HK-2 (cell line): ENCODE data around the gene SEMA5A.
A peak's percentile ranks its signal among the peaks of the same experiment; 100 is the strongest.

Experiments
- DNase-seq: peaks from one replicate; pipeline ENCODE4 v3.0.0-alpha.2; 2018; ENCODE audit not compliant: unreplicated experiment

The SEMA5A gene

DNA sequence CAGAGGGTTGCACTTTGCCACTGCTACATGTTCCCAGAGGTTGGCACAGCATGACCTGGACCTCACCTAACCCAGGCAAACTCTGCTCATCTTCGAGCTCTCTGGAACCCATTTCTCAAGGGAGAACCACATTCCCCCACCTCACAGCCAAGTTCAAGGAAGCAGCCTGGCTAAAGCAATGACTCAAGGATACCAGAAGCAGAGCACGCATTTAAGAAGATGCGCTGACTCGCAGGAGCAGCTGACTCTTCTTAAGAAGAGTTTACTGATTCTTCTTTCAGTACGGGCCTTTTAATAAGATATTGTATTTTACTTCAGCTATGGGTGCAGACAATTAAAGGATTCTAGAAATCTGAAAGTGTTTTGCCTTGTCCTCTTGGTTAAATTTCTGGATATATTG is 4.1 kb upstream of the SEMA5A start:
- no peak for DNase-seq

DNA sequence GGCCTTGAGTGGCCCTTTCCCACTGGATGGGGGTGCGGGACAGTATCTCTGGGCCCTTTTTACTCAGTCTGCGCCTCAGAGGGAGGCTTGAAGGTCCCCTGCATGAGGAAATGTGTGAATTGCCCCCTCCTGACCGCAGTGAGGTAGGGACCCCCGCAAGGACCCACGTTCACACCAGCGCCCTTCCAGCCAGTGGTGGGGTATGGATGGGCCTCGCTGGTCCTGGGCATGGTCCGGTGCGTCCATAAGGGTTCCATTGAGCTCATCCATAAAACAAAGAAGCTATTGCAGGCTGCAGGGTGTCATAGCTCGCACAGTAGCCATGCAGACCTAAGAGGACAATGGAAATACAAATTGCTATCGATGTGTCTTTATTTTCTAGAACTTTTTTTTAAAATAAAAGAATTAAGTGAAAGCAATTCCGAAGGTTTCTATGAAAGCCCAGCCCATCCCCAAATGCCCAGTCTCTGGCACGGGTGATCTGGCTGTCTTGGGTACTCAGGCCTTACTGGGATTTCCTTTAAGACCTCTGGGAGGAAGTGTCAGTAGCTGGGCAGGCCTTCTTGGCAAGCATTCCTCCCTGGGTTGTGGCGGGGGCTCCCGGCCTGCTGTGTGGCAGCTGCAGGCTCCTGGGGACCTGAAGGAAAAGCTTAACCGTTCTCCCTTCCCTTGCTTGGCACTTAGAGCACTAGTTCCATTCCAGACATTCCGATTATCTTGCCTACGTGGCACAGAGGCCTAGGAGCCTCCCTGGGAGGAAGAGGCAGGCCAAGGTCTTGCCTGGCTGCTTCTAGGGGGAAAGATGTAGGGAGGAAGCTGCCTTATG is 1.5 kb upstream of the SEMA5A start:
- peak; percentile 20 for DNase-seq

DNA sequence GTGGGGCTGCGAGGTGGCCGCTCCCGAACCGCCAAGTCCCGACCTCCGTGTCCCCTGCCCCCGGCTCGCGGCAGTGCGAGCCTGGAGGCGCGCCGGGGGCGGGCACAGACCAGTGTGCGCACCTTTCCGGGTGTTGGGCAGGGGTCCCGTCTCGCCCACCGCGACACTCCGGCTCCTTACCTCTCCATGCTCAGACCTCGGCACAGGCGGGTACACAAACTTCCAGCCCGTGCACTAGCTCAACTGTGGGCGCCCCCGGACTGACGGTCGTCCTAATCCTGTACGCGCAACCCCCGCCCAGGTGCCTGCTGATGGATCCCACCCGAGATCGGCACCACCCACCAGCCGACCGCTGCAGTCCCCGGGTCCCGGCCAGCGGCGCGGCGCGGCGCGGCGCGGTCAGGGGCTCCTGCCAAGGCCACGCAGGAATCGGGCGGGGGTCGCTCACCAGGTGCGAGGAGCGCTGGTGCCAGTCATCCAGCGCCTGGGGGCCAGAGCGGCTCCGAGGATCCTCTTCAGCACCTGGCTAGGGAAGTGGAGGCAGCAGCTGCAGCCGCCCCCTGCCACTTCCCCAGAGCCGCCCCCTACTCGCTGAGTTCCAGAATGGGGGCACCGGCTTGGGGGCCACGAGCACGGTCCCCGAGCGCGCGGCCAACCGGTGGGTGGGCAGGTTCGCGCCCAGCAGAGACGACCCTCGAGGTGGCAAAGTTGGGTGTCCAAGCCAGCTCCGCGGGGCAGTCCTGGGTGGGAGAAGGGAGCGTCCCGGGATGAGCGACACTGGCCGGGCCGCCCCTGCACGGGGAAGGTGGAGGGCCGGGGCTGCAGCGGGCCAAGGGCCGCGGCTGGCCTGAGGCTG is 511 bp downstream of the SEMA5A start:
- DNase-seq = no peak

DNA sequence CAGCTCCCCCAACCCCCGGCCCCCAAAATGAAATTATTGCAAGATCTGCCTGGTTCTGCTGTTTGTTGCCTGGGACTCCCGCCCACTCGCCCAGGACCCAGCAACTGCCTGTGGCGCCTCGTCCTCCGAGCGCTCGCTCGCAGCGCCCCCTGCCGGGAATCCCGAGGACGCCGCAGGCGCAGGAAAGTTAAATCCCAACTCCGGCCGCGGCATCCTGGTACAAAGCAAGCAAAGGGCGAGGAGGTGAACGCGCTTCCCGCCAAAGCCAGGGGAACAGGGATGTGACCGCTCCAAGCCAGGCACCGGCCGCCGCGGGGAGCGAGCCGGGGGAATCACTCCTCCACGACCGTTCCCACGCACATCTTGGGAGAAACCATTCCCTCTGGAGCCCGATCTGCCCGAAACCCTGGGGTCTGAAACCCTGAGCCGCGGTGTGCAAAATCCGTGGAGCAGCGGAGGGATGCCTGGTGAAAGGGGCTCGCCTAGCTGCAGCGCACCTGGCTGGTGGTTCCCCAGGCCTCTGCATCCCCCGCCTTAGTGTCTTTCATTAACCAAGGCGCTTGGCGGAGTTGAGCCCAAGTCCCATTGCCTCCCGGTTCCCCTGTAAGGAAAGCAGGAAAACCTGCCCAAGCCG is 1.3 kb downstream of the SEMA5A start:
- DNase-seq = peak; percentile 87

DNA sequence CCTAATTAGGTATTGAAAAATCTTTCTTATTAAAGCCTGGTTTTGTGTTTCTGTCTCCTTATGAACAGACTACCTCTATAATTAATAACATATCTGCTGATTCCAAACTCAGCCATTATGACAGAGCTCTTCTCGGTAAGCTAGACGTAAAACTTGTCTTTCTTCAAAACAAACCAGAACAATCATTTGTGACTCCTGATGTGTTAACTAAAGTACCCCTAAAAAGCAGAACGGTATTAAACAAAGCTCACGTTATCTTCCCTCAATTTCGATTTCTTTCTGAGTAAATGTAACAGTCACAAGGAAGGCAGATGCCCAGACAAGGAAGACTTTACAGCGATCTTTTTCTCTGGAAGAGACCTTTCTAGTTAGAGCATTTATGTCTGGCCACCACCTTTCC is 1.8 kb downstream of the SEMA5A start:
- DNase-seq = no peak

DNA sequence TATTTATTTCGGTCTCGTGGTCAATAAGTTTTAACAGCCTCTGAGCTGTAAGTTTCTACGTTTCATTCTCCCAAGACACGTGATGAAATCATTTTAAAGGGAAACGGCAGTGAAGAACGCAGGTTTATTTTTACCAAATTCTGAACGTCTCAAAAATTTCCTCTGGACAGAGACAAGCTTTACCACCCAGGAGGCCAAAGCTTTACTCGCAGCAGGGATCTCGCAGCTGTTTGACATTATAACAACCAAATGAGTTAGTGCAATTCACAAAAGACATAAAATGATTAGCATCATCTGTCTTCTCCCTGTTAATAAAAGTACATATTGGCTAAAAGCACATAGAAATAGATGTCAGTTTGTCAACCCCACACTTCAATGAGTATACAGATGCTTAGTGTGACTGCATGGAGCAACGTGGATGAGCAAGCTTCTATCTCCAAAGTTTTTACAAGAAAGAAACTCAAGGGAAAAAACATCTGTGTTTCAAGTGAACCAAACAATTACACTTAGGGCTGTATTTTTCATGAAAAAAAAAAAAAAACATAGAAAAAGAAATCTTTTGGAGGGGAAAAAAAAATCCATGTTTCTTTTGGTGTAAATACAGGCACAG is 2.5 kb downstream of the SEMA5A start:
- no peak for DNase-seq

DNA sequence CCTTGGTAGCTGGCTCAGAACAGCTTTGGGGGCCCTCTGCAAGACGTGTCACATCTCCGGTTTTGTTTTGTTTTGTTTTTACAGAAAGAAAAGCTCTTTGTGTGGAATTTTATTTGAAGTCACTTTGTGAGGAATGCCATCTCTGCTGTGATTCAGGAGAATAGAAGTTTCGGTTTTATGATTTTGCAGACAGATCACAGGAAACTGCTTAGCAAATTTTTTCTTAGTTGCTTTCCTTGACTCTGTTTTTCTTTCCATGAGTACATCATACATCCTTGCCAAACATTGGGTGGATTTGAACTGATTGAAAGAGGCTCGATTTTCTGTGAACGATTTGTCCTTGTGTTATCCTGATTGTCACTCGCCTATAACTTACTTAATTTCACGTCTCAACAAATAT is 5.1 kb downstream of the SEMA5A start:
- no peak for DNase-seq

DNA sequence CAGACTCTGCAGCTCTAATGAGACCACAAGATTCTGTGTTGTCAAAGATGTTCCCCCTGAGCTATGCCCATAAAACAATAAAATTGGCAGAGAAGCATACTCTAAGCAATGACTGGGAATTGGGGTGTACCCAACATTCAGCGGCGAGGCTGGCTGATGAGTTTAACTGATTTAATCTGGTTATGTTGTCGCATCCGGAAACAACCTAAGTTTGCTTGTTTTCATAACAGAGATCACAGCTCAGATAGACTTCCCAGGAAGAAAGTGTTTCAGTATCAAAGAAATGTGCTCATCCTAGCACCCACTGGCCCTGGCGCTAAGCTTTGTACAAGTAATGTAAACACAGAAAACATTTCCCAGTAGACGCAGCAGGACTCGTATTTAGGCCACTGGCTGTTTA is 7.4 kb downstream of the SEMA5A start:
- no peak for DNase-seq

DNA sequence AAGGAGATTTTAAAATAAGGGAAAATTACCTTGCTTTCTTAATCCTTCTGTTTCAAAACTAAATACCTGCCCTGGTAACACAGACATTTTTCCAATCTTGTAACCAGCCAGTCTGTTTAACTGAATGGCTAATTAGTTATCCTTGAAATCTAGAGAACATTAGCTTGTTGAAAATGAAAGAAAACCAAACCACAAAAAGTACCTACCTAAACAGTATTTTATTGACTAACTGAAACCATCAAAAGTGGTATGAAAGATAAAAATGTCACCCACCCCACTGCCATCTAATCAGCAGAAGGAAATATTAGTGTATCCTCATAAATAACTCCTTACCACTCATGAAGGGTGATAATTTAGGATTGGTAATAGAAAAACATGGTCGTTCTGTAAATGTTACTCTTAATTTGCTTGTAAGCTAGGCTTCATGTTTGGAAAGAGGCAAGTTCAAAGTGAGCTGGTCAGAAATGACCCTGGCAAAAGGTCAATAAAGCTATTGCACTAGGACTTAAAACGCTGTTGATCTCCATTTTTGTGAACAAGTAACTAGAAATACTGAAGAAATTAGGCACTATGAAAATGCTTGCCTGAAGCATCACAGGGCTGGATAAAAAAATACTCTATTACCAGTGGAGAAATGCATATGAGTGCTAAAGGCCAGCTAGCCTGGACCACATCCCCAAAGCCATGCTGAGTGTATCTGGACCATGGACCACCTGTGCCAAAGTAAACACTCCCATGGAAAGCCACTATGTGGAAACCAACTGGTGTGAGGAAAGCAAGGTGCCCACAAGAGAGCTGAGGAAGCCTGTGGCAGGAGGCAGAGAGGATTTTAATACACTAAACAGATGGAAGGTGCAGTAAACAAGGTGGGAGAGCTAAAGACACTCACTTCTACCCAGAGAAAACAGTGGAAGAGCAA is 8.4 kb downstream of the SEMA5A start:
- no peak for DNase-seq

DNA sequence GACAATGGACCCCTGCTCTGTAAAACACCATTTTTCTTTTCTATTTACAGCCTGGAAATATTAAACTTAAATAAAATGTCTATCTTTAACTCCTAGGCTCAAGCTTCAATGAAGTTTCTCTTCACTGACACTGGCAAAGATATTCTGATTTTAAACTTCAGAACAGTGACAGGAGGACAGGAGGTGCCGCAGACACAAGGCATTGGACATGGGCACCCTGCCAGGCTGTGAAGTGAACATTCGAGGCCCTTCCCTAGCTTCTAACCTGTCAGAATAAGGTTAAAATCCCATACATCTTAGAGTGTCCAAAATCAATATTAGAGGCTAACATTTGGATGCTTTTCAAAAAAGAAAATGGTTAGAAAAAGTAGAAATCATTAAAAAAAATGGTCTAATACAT is 9.2 kb downstream of the SEMA5A start:
- DNase-seq = no peak

DNA sequence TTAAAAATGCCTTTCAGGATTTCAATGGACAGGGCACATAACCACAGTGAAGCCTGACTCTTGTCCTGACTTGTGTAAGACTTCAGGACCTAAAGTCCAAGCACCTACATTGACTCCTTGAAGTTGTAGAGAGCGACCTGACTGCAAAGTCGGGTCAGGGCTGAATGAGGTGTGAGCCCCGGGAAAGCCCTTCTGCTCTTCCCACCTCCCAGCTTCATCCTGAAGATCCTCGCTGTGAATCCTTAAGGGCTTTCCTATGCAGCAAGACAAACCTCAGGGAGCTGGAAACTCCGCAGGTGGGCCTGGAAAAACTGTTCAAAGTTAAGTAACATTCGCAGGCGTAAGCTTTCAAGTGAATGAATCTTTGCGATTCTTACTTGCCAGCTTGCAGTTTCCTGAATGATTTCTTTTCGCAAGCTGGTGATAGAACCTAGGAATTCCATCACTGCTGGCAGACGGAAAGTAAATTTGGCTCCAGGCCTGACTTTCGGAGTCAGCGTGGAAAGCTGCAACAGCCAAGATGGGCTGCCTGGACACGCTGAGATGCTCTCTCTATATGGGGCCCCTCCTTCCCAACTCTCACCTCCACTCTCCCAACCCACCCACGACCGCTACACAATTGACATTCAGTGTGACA is 10.9 kb downstream of the SEMA5A start:
- no peak for DNase-seq

DNA sequence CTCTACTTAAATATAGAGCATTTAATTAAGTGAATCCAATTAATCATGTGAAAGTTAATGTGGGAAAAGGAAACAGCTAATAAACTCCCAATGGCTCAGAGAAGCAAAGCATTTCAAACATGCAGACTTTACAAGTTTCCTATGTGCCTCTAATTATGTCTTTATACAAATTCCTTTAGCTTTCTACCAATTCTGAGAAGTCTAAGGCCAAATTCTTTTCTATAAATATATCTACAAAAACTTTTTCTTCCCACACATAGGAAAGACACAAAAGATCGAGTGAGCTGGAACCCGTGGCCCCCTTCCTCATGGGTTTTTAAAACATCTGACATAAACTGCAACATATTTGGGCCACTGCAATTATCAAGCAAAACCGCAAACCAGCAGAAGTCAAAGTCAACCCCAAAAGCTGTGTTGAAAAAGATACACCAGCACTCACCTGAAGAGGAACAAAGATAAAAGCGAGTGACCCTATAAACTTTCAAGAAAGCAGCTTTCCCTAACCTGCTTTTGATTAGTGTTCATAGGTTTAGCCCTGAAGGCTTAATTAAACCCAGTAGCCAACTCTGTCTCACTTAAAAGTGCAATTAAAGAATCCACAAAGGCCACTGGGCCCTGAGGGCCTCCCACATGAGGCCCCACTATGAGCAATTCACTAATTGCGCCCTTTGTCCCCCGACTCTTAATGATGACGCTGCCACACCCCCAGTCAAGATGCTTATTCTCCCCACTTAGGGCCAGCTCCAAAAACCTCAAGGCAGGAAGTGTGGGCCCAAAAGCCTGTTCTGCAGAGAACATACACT is 12.1 kb downstream of the SEMA5A start:
- DNase-seq = no peak

DNA sequence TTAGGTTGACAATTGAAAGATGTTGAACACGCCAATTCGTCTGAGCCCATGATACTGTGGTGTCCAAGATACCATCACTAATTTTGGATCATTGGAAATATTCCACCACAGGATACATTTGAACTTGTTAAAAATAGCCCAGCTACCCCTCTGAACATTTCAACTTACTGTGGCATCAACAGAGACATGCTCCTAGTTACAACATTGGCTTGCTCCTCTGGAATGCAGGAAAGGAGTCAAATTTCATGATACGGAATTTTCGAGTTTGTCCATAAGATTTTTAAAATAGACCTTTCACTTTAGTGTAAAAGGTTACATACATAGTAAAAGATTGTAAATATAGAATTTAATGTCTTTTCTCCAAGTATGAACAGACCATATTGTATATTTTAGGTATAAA is 12.8 kb downstream of the SEMA5A start:
- DNase-seq = no peak

DNA sequence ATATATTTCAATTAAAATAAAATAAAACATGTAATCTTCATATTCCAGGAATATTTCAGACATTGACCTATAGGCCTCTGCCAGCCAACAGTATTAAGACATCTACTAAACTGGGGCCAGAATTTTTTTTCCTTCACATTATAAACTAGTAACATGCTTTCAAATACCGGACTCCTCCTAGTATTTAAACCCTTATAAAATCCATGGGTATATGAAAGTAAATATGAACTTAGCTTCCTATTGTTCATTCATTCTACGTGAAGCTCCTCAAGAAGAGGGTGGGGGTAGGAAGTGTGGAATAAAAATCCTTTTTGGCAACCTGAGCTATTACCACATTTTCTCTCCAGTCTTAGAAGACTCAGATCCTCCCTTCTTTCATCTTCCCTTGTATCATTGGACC is 16.4 kb downstream of the SEMA5A start:
- no peak for DNase-seq

DNA sequence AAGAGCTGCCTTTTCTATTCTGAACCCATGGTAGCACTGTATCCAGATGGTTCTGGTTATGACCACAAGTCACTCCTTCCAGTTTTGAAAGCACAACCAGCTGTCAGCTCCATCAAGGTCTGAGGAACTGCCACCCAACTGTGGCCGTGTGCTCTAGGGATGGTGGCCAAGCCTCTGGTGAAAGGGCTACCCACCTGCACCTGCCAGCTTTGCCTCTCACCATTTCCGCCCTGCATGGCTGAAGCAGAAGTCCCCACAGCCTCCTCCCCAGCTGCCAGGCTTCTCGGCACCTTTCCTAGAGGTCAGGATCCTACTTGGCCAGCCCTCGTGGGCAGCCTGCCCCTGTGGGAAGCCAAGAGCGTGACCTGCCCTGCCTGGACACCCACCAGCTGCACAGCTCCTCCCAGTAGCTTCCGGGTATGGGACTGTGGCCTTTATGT is 16.8 kb downstream of the SEMA5A start:
- DNase-seq = no peak

DNA sequence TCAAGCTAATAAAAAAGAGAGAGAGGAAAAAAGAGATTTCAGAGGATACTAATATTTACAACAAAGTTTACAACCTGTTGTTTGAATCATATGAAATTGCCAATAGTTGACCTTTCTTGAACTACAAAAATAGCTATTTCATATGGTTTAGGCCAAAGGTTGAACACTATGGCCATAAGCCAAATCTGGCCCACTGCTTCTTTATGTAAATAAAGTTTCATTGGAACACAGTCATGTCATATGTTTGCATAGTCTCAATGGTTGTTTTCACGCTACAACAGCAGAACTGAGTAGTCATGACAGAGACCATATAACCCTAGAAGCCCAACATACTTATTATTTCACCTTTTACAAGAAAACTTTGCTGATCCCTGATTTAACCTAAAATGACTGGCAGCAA is 20.9 kb downstream of the SEMA5A start:
- DNase-seq = no peak

DNA sequence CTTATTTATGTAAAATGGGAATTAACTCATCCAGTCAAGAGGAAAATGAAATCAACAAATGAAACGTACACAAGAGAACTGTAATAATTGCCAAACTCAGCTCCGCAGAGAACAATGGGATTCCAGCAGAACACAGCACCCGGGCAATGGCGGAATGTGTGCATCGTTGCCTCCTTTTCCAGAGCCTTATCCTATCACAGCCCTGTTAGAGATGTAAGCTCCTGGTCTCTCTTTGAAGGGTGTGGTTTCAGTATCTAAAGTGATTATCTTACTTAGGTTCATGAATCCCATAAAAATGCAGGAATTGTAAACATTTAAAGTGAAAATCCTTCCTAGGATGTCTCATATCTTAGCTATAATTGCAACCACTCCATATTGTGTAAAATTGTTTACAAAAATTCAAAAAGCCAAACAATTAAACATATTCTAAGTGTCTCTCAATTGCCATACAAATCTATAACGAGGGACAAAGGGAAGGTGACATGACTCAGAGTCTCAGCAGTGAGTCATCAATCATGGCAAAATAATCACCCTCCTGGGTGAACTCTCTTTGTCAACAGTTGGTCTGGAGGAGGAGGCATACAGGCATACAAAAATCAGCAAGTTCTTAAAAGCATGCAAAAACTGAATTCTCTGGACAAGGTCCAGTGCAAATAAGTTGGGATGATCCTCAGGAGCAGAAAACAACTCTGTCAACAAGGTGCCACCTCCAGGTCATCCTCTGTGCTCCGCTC is 22.6 kb downstream of the SEMA5A start:
- no peak for DNase-seq

DNA sequence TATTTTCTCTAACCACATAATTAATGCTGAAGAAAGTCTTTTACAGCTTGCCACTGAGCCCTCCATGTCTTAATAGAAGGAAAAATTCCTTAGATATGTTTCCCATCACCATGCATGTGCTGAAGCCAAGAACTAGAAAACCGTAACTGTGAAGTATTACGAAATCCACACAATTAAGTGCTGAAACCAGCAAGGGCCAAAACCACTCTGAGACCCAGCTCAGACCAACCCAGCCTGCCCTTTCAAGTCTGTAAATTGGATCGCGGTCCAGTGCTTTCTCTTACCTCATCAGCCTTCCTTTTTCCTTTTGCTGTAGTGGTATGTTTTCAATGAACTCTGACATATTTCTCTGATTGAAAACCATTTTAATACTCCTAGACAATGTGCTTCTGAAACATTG is 26.3 kb downstream of the SEMA5A start:
- no peak for DNase-seq

DNA sequence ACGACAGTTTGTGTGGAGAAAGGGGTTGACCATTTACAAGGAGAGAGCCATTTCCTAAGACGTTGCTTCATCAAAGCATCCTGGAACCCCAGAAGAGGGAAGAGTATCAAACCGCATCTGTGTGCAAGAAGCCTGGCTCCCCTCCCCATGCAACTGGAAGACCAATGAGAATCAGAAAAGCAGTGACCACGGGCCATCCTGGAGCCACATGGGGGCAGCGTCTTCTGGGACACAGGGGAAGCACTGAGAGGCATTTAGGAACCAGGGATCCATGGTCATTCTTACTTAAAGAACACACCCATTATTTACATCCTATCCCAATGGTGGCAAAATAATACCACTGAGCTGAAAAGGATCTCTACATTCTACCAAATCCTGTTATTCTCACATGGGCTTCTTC is 29.3 kb downstream of the SEMA5A start:
- DNase-seq = no peak
